Measurements from ENCODE around the gene ATG10. TPM values are rescaled to one million over a fixed set of nuclear protein-coding genes. Genes with fewer than 3 reads are reported as not detected.
A peak's percentile ranks its signal among the peaks of the same experiment; 100 is the strongest.

ATG10 gene
- total and polyA plus RNA-seq, 8 donors = 6.4 to 15.7 (median 11.1) TPM

DNA sequence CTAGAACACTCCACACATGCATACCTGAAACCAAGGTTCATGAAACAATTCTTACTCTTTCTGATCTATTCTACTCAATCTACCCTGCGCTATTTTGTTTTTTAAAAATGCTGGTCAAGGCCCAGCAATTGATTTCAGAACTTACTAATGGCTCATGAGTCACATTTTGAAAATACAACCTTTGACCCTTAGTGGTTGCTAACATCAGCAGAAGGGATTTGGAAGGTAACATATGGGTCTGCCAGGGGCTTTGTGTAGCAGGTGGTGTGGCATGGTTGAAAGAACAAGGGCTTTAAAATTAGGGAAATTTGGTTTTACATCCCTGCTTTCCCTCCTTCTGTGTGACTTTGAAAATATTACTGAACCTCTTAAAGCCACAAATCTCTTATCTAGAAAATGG lies 101.4 kb downstream of the ATG10 start:
- H3K27me3 ChIP-seq = no peaks in the 10 kb centered on the region
- TF ChIP-seq, protein P1, sequence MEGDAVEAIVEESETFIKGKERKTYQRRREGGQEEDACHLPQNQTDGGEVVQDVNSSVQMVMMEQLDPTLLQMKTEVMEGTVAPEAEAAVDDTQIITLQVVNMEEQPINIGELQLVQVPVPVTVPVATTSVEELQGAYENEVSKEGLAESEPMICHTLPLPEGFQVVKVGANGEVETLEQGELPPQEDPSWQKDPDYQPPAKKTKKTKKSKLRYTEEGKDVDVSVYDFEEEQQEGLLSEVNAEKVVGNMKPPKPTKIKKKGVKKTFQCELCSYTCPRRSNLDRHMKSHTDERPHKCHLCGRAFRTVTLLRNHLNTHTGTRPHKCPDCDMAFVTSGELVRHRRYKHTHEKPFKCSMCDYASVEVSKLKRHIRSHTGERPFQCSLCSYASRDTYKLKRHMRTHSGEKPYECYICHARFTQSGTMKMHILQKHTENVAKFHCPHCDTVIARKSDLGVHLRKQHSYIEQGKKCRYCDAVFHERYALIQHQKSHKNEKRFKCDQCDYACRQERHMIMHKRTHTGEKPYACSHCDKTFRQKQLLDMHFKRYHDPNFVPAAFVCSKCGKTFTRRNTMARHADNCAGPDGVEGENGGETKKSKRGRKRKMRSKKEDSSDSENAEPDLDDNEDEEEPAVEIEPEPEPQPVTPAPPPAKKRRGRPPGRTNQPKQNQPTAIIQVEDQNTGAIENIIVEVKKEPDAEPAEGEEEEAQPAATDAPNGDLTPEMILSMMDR (IDR thresholded peaks at IDR 0.05) = no peak
- no peaks in the 10 kb centered on the region for H3K36me3 ChIP-seq
- DNase-seq = no peak
- intact Hi-C loops (cut with DNase I) = no loop called here
- H3K27ac ChIP-seq = no peak overlapping the region
- H3K9me3 ChIP-seq = no peaks in the 10 kb centered on the region
- no peak for ATAC-seq
- H3K4me1 ChIP-seq = peaks cover 0 to 8% of the 10 kb centered on the region in 2 donors
- H3K4me3 ChIP-seq = no peak overlapping the region

DNA sequence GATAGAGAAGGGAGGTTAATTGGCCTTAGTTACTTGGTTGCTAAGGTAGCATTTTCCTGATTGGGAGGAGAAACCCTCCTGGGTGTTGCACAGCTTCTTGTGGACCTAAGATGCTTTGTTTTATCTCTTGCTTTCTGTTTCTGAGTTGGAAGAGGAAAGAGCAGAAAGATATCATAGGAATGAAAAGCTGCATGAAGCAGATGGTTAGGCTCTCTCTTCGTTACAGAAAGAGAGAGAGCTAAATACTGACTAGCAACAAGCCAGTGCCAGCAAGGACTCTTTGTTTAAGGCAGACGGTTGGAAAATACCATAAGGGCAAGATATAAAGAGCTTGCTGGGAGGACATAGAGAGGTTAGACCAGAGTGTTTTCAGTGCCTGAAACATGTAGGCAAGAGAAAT lies 103.1 kb downstream of the ATG10 start:
- Histone ChIP-seq H3K9me3 (no peaks in the 10 kb centered on the region), H3K4me1 (no peaks in the 10 kb centered on the region), H3K36me3 (no peaks in the 10 kb centered on the region), H3K27me3 (no peaks in the 10 kb centered on the region), H3K27ac (no peak overlapping the region), H3K4me3 (no peak overlapping the region)
- no peak for ATAC-seq
- TF ChIP-seq, protein P1 (IDR thresholded peaks at IDR 0.05) = no peak
- intact Hi-C loops (cut with DNase I) = no loop called here
- DNase-seq = peak in 2 of 4 donors; percentile 3 to 7

DNA sequence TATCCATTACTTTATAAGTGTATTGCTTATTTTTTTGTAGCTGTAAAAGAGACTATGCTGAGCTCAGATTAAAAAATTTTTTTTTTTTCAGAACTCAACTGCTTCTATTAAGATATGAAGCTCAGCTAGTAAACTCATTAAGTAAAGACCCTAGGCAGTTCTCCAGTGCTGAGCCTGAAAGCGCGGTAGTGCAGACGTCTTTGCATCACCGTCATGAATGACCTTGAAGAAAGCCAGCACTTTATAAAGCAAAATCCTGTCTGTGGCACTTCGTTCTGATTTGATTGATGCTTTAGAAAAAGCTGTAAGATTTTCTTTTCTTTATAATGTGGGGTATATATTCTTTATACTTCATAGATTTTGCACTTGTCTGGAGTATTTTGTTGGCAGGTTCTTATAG lies 105.7 kb downstream of the ATG10 start:
- Histone ChIP-seq H3K27ac (no peak overlapping the region), H3K36me3 (no peaks in the 10 kb centered on the region), H3K4me1 (no peaks in the 10 kb centered on the region), H3K4me3 (no peak overlapping the region), H3K27me3 (no peaks in the 10 kb centered on the region), H3K9me3 (peaks cover 0 to 4% of the 10 kb centered on the region in 2 donors)
- intact Hi-C loops (cut with DNase I) = no loop called here
- DNase-seq = no peak
- no peak for ATAC-seq
- TF ChIP-seq, protein P1 (IDR thresholded peaks at IDR 0.05) = no peak

DNA sequence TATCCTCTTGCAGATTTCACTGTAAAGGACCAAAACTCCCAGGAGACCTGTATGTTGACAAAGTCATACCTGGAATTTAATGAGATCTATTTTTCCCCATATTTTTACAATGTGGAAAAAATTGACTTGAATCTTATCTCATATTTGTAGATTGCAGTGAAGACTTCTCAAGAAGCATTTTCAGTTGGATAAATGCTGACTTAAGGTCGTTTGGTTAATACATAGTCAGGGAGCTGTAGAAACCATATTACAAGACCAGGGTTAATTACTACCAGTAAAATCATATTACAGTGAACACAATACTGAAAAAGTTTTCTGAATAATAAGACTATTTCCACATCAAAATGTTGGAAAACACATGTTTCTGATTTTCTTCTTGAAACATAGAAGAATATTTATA lies 119.8 kb downstream of the ATG10 start:
- intact Hi-C loops (cut with DNase I) = loop anchor here in 1 of 2 donors (5.0 kb wide), 1 partner anchor 34 kb away; no protein-coding TSS in a partner anchor
- Histone ChIP-seq H3K36me3 (no peaks in the 10 kb centered on the region), H3K9me3 (peaks cover 0 to 41% of the 10 kb centered on the region in 2 donors), H3K4me3 (no peak overlapping the region), H3K27me3 (no peaks in the 10 kb centered on the region), H3K27ac (no peak overlapping the region), H3K4me1 (no peaks in the 10 kb centered on the region)
- TF ChIP-seq, protein P1 (IDR thresholded peaks at IDR 0.05) = no peak
- DNase-seq = no peak
- ATAC-seq = no peak

DNA sequence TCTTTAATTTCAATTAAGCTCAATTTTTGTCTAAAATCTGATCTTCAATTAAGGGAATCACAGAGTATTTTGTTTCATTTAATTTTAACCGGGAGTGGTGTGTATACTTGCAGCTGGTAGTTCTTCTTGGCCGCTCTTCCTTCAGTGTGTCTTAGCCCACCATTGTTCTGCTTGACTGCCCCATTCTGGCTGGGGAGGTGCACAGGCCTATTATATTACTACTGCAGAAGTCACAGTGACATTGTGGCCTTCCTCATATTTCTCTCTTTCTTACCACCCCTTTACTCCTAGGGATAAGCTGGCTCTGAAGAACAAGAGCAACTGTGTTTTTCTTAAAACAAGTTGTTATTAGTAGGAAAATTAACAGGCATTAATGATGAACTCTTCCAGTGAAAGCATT lies 123.7 kb downstream of the ATG10 start:
- H3K27me3 ChIP-seq = no peaks in the 10 kb centered on the region
- H3K27ac ChIP-seq = no peak overlapping the region
- H3K9me3 ChIP-seq = peaks cover 0 to 21% of the 10 kb centered on the region in 2 donors
- no peaks in the 10 kb centered on the region for H3K4me1 ChIP-seq
- DNase-seq (no peak), ATAC-seq (no peak)
- no peak overlapping the region for H3K4me3 ChIP-seq
- no peaks in the 10 kb centered on the region for H3K36me3 ChIP-seq
- intact Hi-C loops (cut with DNase I) = no loop called here
- TF ChIP-seq, protein P1 (IDR thresholded peaks at IDR 0.05) = no peak

Measured in left lung (tissue), 10 donors.